ENCODE measurements around the gene TINCR. TPM values are rescaled to one million over a fixed set of nuclear protein-coding genes. Genes with fewer than 3 reads are reported as not detected.
"Not testable (repeated sequence)": the region's sequence is repeated elsewhere in the genome, so short reads cannot be mapped to it uniquely, and the experiment has no call there.

The TINCR gene
- total RNA-seq, result under 0.01 and 0.20 TPM in 2 replicates

- no peak for DNase-seq (ENCODE audit: low read depth in 2 of 2)
Measured at GRCh38 chr19:5567360-5567969, at the start of gene TINCR. TINCR (minus strand) TSS chr19:5567953.

- no peak for DNase-seq (ENCODE audit: low read depth in 2 of 2)
Measured at GRCh38 chr19:5617080-5617479, 49.3 kb upstream of the TINCR start.

- DNase-seq (ENCODE audit: low read depth in 2 of 2), result no peak
Measured at GRCh38 chr19:5615756-5616327, 48.1 kb upstream of the TINCR start.

- DNase-seq (ENCODE audit: low read depth in 2 of 2), result no peak
Measured at GRCh38 chr19:5612891-5613865, 45.4 kb upstream of the TINCR start.

GRCh38 chr19:5609881-5610448 lies 42.2 kb upstream of the TINCR start:
- DNase-seq (ENCODE audit: low read depth in 2 of 2), result no peak

- DNase-seq (ENCODE audit: low read depth in 2 of 2), result not testable (repeated sequence)
Measured at GRCh38 chr19:5608766-5609165, 41.0 kb upstream of the TINCR start.

- DNase-seq (ENCODE audit: low read depth in 2 of 2), result no peak
Measured at GRCh38 chr19:5608291-5608690, 40.5 kb upstream of the TINCR start.

GRCh38 chr19:5607318-5608275 lies 39.8 kb upstream of the TINCR start:
- DNase-seq (ENCODE audit: low read depth in 2 of 2), result no peak

GRCh38 chr19:5605362-5605761 lies 37.6 kb upstream of the TINCR start:
- no peak for DNase-seq (ENCODE audit: low read depth in 2 of 2)

GRCh38 chr19:5603626-5604025 lies 35.9 kb upstream of the TINCR start:
- DNase-seq (ENCODE audit: low read depth in 2 of 2), result no peak

GRCh38 chr19:5600797-5601196 lies 33.0 kb upstream of the TINCR start:
- no peak for DNase-seq (ENCODE audit: low read depth in 2 of 2)

- no peak for DNase-seq (ENCODE audit: low read depth in 2 of 2)
Measured at GRCh38 chr19:5595745-5596144, 28.0 kb upstream of the TINCR start.

- DNase-seq (ENCODE audit: low read depth in 2 of 2), result no peak
Measured at GRCh38 chr19:5595129-5595528, 27.4 kb upstream of the TINCR start.

- DNase-seq (ENCODE audit: low read depth in 2 of 2), result no peak
Measured at GRCh38 chr19:5594521-5594950, 26.8 kb upstream of the TINCR start.

- DNase-seq (ENCODE audit: low read depth in 2 of 2), result no peak
Measured at GRCh38 chr19:5593343-5594255, 25.8 kb upstream of the TINCR start.

GRCh38 chr19:5592531-5593342 lies 25.0 kb upstream of the TINCR start:
- DNase-seq (ENCODE audit: low read depth in 2 of 2), result no peak

- no peak for DNase-seq (ENCODE audit: low read depth in 2 of 2)
Measured at GRCh38 chr19:5591476-5591875, 23.7 kb upstream of the TINCR start.

- DNase-seq (ENCODE audit: low read depth in 2 of 2), result no peak
Measured at GRCh38 chr19:5590865-5591154, 23.1 kb upstream of the TINCR start.

Data from lung microvascular endothelial cell (primary cell).